GM11168 (cell line): ENCODE results near the gene GDF11.

Source experiments
- in situ Hi-C: fragments of 300-500 bp; cut with MboI; formaldehyde crosslinking; loops from one replicate; pipeline ENCODE4 v1.12.0; 2022; ENCODE audit warnings: low sequenced_read_pairs; ENCODE audit not compliant: unreplicated experiment

The GDF11 gene

GRCh38 chr12:55706568-55707218 is 36.2 kb upstream of the GDF11 start:
- in situ Hi-C loops, result no loop called here

- in situ Hi-C loops, result no loop called here
Measured at GRCh38 chr12:55707219-55707671, 35.7 kb upstream of the GDF11 start.

GRCh38 chr12:55707841-55708694 is 34.9 kb upstream of the GDF11 start, which contains the start of gene ITGA7:
Gene ITGA7 (minus strand): TSS chr12:55707904. CDS start chr12:55707682, 222 bp downstream.
- in situ Hi-C loops, result no loop called here

- in situ Hi-C loops, result no loop called here
Measured at GRCh38 chr12:55708695-55709233, 34.2 kb upstream of the GDF11 start.

- in situ Hi-C loops, result no loop called here
Measured at GRCh38 chr12:55711786-55712553, 31.0 kb upstream of the GDF11 start.

- in situ Hi-C loops, result no loop called here
Measured at GRCh38 chr12:55712700-55713415, 30.1 kb upstream of the GDF11 start.

- in situ Hi-C loops, result no loop called here
Measured at GRCh38 chr12:55713721-55714120, 29.2 kb upstream of the GDF11 start.

- in situ Hi-C loops, result no loop called here
Measured at GRCh38 chr12:55715169-55715764, 27.7 kb upstream of the GDF11 start.

- in situ Hi-C loops, result no loop called here
Measured at GRCh38 chr12:55715833-55716581, 26.9 kb upstream of the GDF11 start, which contains the start of gene BLOC1S1. Gene BLOC1S1 (plus strand): TSS chr12:55716046. CDS start chr12:55716052, 6 bp downstream.

- in situ Hi-C loops, result no loop called here
Measured at GRCh38 chr12:55716582-55716957, 26.4 kb upstream of the GDF11 start.

GRCh38 chr12:55717011-55718007 is 25.6 kb upstream of the GDF11 start:
- in situ Hi-C loops, result no loop called here

- in situ Hi-C loops, result no loop called here
Measured at GRCh38 chr12:55718015-55718414, 24.9 kb upstream of the GDF11 start.

GRCh38 chr12:55718624-55719275 is 24.2 kb upstream of the GDF11 start:
- in situ Hi-C loops, result no loop called here

GRCh38 chr12:55719371-55719770 is 23.6 kb upstream of the GDF11 start:
- in situ Hi-C loops, result no loop called here

GRCh38 chr12:55720071-55720564 is 22.8 kb upstream of the GDF11 start, which contains the start of gene RDH5:
Gene RDH5 (plus strand): TSS chr12:55720393. CDS start chr12:55721185, 792 bp downstream.
- in situ Hi-C loops, result no loop called here

- in situ Hi-C loops, result no loop called here
Measured at GRCh38 chr12:55720894-55721444, 22.0 kb upstream of the GDF11 start.
